Urinary bladder (tissue), 4 donors: ENCODE data around the gene ZMAT3. TPM values are rescaled to one million over a fixed set of nuclear protein-coding genes. Genes with fewer than 3 reads are reported as not detected.

Experiments used
- DNase-seq: peaks from one replicate; pipeline ENCODE4 v3.0.0-alpha.2; 2015; ENCODE audit errors: extremely low spot score
- H3K27ac ChIP-seq: one replicate; pipeline ENCODE4 v1.5.1; 2013; ENCODE audit warnings: low read depth, mild to moderate bottlenecking, moderate library complexity
- H3K36me3 ChIP-seq: one replicate; pipeline ENCODE4 v1.6.1; 2013; ENCODE audit warnings: mild to moderate bottlenecking, moderate library complexity; ENCODE audit not compliant: insufficient read depth
- H3K4me1 ChIP-seq: one replicate; pipeline ENCODE4 v1.6.1; 2013; ENCODE audit warnings: mild to moderate bottlenecking, moderate library complexity; ENCODE audit not compliant: insufficient read depth
- H3K4me3 ChIP-seq: one replicate; pipeline ENCODE4 v1.5.1; 2013; ENCODE audit warnings: low read depth, low read length
- WGBS: extraction: QIAGEN DNeasy Blood & Tissue Kit; methylation state at CpG from one replicate; pipeline ENCODE4 v1.1.7; 2013; 5-methylcytosine and 5-hydroxymethylcytosine counted together
- polyA plus RNA-seq: library from polyadenylated mRNA; stranded (reverse); fragments of 200-250 nt; gene quantifications from one replicate; pipeline ENCODE4 v1.2.3, GENCODE V29; 2013
- total RNA-seq: library from RNA; depleted of rRNA; stranded (reverse); fragments of >200 nt; gene quantifications from one replicate; pipeline ENCODE4 v1.2.3, GENCODE V29; 2014
- donor health status: healthy with polysubstance abuse.
- donor health status: healthy.

The ZMAT3 gene
- total and polyA plus RNA-seq, 2 donors = 4.0 to 13.5 TPM

DNA sequence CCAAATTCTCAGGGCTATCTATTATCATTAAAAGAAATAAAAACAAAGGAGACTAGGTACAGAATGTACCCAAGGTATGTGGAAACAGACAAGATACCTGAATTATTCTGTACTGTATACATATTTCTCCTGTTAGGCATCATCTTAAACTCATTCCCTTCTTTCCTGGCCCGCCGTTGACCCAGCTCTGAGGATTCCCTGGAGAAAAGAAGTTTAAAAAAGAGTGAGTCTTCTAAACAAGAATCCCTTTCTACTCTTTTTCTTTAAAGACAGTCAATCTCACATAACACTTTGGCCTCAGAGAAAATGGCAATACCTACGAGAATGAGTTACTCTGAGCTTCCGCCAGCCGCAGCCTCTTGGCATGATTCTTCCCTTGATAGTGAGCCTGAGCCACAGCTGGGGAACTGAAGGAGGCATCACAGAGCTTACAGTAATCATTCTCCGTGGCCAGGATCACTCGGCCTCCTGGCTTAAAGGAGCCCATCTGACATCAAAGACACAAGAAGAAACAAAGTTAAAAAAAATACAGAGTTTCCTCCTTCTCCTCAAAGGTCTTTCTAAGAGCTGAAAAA lies 44.2 kb downstream of the ZMAT3 start:
- Histone ChIP-seq H3K4me3 (no peak overlapping the region), H3K4me1 (no peaks in the 10 kb centered on the region), H3K27ac (peak overlapping the region; percentile 23), H3K36me3 (no peaks in the 10 kb centered on the region)
- DNase-seq = no peak
- WGBS = 42% methylated on average over 7 of the region's 7 CpGs

DNA sequence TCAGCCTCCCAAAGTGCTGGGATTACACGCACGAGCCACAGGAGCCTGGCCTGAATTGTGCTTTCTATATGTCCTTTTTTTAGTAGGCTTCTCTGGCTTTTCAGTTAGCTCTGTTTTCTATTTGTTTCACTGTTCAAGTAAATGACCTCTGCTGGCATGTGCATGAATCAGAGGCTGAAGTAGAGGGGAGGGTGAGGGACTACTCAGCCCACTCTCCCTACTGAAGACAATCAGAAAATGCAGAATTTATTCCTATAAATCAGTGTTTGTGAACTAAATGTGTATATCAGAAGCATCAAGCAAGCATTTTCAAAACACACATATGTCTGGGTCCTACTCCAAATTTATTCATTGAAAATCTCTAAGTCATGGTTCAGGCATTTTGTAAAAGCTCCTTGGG lies 45.0 kb downstream of the ZMAT3 start:
- Histone ChIP-seq H3K27ac (no peak overlapping the region), H3K36me3 (no peaks in the 10 kb centered on the region), H3K4me3 (no peak overlapping the region), H3K4me1 (no peaks in the 10 kb centered on the region)
- 88% methylated on average over 2 of the region's 2 CpGs for WGBS
- no peak for DNase-seq

DNA sequence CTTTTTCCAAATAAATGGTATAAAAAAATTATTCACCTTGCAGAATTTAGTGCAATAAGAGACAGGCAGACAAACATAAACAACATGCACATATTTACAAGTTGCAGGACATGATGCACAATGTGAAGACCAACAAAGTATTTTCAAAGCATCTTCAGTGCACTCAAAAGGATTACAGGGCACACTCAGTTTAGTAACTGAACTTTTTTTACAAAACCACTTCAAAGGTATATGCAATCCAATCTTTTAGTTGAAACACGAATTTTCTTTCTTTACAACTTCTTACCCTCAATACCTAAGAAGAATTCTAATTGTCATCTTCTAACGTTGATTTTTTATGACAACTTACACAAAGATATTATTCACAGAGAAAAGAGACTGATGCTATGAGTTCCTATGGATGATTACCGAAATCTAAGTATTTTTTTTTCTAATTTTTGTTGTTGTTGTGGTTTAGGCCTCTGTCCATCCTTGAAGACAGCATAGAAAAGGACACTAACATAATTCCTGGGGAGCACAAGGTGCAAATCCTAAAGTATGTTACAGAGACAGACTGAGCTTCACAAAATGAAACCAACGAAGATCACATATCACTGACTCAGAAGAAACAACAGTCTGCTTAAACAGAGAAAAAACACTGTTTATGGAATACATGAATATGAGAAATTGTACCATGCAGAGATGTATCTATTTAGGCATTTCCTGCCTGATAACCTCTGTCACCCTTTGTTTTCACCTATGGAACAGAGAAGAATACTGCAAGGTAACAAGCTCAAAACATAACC lies 50.3 kb downstream of the ZMAT3 start:
- Histone ChIP-seq H3K36me3 (no peaks in the 10 kb centered on the region), H3K4me1 (no peaks in the 10 kb centered on the region), H3K27ac (no peak overlapping the region), H3K4me3 (no peak overlapping the region)
- no peak for DNase-seq
- WGBS = 73% methylated on average over 4 of the region's 4 CpGs

DNA sequence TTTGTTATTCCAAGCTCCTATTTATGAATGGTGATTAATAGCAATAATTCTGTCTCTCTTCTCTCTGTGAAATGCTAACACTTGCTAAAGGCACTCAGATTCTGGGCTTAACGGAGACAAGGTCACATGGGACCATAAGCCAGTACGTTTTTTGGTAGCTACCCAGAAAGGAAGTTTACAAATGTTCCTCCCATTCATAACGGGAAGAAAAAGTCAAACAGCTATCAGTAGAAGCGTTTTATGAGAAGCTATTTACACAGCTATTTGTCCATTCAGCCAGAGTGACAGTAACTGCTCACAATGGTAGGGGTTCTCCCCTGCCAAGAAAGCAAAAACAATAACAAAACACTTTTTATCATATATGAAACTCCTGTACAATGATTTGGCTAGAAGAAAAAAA lies 51.5 kb downstream of the ZMAT3 start:
- H3K4me3 ChIP-seq = no peak overlapping the region
- 6% methylated on average over 4 of the region's 4 CpGs for WGBS
- no peaks in the 10 kb centered on the region for H3K36me3 ChIP-seq
- no peak overlapping the region for H3K27ac ChIP-seq
- no peaks in the 10 kb centered on the region for H3K4me1 ChIP-seq
- DNase-seq = no peak

DNA sequence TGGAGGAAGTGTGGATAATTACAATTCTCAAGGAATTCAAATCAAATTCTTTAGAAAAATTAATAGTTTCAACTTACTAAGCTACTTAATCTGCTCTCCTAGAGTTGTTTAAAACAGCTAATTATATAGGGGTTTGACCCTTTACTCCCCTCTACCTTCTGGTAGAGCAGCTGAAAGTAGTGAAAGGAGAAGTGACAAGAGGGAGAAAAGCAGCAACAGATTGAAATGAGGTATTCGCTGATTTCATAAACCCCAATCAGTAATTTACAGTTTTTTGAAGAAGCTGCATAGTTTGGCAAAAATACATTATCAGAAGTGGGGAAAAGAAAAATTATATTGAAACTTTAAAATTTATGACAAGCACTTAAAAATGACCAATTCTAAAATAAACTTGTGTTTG lies 52.8 kb downstream of the ZMAT3 start:
- DNase-seq = no peak
- Histone ChIP-seq H3K36me3 (no peaks in the 10 kb centered on the region), H3K4me1 (no peaks in the 10 kb centered on the region), H3K27ac (no peak overlapping the region), H3K4me3 (no peak overlapping the region)
- 90% methylated on average over 1 of the region's 1 CpG for WGBS

- DNase-seq = no peak
- H3K4me1 ChIP-seq = no peaks in the 10 kb centered on the region
- no peaks in the 10 kb centered on the region for H3K36me3 ChIP-seq
- WGBS = 86% methylated on average over 9 of the region's 9 CpGs
- no peak overlapping the region for H3K27ac ChIP-seq
- H3K4me3 ChIP-seq = no peak overlapping the region
Observed at GRCh38 chr3:179016979-179017670, 54.5 kb downstream of the ZMAT3 start.

DNA sequence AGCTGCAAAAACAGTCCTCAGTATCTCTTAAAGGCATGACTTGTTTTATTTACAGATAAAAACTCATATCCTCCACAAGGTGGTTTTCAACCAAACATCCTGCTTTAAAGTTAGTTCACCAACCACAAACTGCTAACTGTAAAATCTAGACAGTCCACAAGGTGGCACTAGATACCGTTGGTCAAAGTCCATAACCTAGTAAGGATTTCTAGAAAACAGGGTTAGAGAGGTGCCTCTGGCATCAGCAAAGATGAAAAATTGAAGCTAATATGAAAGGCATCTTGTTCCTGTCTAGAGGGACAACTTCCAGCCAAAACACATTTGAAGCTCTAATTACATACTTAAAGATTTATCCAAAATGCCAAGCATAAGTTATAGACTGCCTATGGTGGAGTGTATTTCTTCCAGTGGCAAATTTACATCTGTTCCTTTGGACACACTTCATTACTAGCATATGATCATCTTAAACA lies 56.0 kb downstream of the ZMAT3 start:
- DNase-seq = peak; percentile 59
- Histone ChIP-seq H3K4me1 (no peaks in the 10 kb centered on the region), H3K27ac (no peak overlapping the region), H3K36me3 (no peaks in the 10 kb centered on the region), H3K4me3 (no peak overlapping the region)
- 0% methylated on average over 1 of the region's 1 CpG for WGBS

DNA sequence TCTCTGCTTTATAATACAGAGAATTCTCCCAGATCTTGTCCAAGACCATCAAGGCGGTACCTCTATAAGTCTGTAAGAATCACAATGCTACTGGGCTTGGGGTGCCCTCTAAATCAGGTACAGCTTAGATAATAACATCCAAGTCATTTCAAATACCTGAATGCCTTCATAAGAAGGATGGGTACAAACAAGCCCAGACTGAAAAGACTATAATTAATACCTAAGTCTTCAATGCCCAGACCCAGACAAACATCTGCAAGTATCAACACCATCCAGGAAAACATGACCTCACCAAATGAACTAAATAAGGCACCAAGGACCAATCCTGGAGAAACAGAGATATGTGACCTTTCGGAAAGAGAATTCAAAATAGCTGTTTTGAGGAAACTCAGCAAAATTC lies 65.9 kb downstream of the ZMAT3 start:
- H3K27ac ChIP-seq = no peak overlapping the region
- H3K4me3 ChIP-seq = no peak overlapping the region
- 96% methylated on average over 2 of the region's 2 CpGs for WGBS
- DNase-seq = no peak
- no peaks in the 10 kb centered on the region for H3K36me3 ChIP-seq
- H3K4me1 ChIP-seq = no peaks in the 10 kb centered on the region

- WGBS = 95% methylated on average over 4 of the region's 4 CpGs
- H3K36me3 ChIP-seq = no peaks in the 10 kb centered on the region
- DNase-seq = no peak
- H3K27ac ChIP-seq = no peak overlapping the region
- H3K4me3 ChIP-seq = no peak overlapping the region
- H3K4me1 ChIP-seq = no peaks in the 10 kb centered on the region
Observed at GRCh38 chr3:179005213-179005612, 66.4 kb downstream of the ZMAT3 start.

- WGBS = 78% methylated on average over 3 of the region's 3 CpGs
- no peak for DNase-seq
- no peaks in the 10 kb centered on the region for H3K36me3 ChIP-seq
- no peak overlapping the region for H3K4me3 ChIP-seq
- H3K27ac ChIP-seq = no peak overlapping the region
- no peaks in the 10 kb centered on the region for H3K4me1 ChIP-seq
Observed at GRCh38 chr3:179000659-179001058, 71.0 kb downstream of the ZMAT3 start.

GRCh38 chr3:179000144-179000543 lies 71.5 kb downstream of the ZMAT3 start:
- Histone ChIP-seq H3K36me3 (no peaks in the 10 kb centered on the region), H3K27ac (no peak overlapping the region), H3K4me1 (no peaks in the 10 kb centered on the region), H3K4me3 (no peak overlapping the region)
- no peak for DNase-seq

DNA sequence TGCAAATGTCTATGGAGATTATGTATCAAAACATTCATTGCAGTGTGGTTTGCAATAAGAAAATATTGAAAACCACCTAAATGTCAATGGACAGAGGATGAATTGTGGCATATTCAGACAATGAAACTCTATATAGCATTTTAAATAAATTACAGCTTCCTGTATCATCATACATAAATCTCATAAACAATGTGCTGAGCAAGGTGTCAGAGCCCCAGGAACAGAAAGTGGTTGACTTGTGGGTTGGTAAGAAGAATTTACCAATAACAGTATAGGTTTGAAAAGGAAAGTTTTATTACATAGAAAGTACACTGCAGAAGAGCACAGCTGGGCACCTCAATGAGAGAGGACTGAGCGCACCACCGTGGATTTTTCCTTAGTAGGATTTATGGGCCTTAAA lies 75.2 kb downstream of the ZMAT3 start:
- H3K4me1 ChIP-seq = no peaks in the 10 kb centered on the region
- H3K36me3 ChIP-seq = no peaks in the 10 kb centered on the region
- H3K4me3 ChIP-seq = no peak overlapping the region
- H3K27ac ChIP-seq = no peak overlapping the region
- no peak for DNase-seq
- WGBS = 90% methylated on average over 2 of the region's 2 CpGs

- no peak overlapping the region for H3K27ac ChIP-seq
- no peak overlapping the region for H3K4me3 ChIP-seq
- no peak for DNase-seq
- H3K4me1 ChIP-seq = no peaks in the 10 kb centered on the region
- 92% methylated on average over 3 of the region's 3 CpGs for WGBS
- no peaks in the 10 kb centered on the region for H3K36me3 ChIP-seq
Observed at GRCh38 chr3:178990293-178990692, 81.3 kb downstream of the ZMAT3 start.

DNA sequence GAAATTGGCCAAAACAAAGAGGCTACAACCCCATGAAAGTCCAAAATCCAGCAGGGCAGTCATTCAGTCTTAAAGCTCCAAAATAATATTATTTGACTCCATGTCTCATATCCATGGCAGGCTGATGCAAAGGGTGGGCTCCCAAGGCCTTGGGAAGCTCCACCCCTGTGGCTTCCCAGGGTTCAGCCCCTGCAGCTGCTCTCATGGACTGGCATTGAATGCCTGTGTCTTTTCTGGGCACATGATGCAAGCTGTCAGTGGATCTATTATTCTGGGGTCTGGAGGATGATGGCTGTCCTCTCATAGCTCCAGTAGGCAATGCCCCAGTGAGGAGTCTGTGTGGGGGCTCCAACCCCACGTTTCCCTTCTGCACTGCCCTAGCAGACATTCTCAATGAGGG lies 81.8 kb downstream of the ZMAT3 start:
- H3K36me3 ChIP-seq = no peaks in the 10 kb centered on the region
- WGBS = 52% methylated on average over 1 of the region's 1 CpG
- H3K4me3 ChIP-seq = no peak overlapping the region
- H3K27ac ChIP-seq = no peak overlapping the region
- no peak for DNase-seq
- no peaks in the 10 kb centered on the region for H3K4me1 ChIP-seq
